ENCODE results near the gene KCTD13.

DNA sequence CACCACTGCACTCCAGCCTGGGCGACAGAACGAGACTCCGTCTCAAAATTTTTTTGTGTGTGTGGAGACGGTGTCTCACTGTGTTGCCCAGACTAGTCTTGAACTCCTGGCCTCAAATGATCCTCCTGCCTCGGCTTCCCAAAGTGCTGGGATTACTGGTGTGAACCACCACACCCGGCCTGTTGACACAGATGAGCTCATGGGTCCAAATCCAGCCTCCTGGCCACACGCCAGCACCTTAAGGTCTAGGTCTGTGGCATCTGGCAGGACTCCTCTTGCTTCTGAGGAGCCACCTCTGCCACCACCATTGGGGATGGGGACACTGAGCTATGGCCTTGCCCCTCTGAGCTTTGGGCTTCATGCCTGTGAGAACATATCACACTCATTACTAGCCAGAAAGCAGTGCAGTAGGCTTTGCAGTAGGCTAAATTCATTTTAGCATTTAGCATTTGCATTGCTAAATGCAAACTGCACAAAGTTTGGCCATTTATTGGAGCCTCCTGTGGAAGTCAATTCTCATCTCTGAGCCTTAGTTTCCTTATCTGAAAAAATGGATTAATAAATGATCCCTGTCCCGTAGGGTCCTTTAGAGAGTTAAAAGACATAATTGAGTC, 57.5 kb downstream of the KCTD13 start:
- TF ChIP-seq CTCF (IDR thresholded peaks at IDR 0.05) (no peak), POLR2A (IDR thresholded peaks at IDR 0.05) (no peak)

All from body of pancreas (tissue), 4 donors.